Mesendoderm (in vitro differentiated cells): Measurements from ENCODE around the gene UBE2QL1.
A peak's percentile ranks its signal among the peaks of the same experiment; 100 is the strongest.

Source experiments
- DNase-seq: peaks from one replicate; pipeline ENCODE4 v3.0.0; 2013
- H2AK5ac ChIP-seq: 2 replicates; pipeline ENCODE4 v1.6.1; 2013; ENCODE audit warnings: low read length, inconsistent platforms
- H2BK120ac ChIP-seq: 2 replicates; pipeline ENCODE4 v1.6.1; 2013; ENCODE audit warnings: low read depth, mild to moderate bottlenecking, low read length, moderate library complexity, mixed read lengths
- H2BK15ac ChIP-seq: replicated peaks from 2 replicates; pipeline ENCODE4 v1.6.1; 2013; ENCODE audit warnings: low read depth, mild to moderate bottlenecking, moderate library complexity
- H2BK5ac ChIP-seq: 2 replicates; pipeline ENCODE4 v1.6.1; 2013; ENCODE audit warnings: low read length, inconsistent platforms
- H3K18ac ChIP-seq: 2 replicates; pipeline ENCODE4 v1.6.1; 2013; ENCODE audit warnings: mild to moderate bottlenecking, low read length, mixed read lengths
- H3K23ac ChIP-seq: one replicate; pipeline ENCODE4 v1.6.1; 2013; ENCODE audit warnings: low read length
- H3K27ac ChIP-seq: 2 replicates; pipeline ENCODE4 v1.5.1; 2013; ENCODE audit warnings: low read depth, mild to moderate bottlenecking, inconsistent platforms, low read length, moderate library complexity
- H3K27me3 ChIP-seq: 2 replicates; pipeline ENCODE4 v1.6.1; 2013; ENCODE audit warnings: low read length, control low read depth, mild to moderate bottlenecking, inconsistent platforms; ENCODE audit not compliant: insufficient read depth, poor library complexity
- H3K36me3 ChIP-seq: 2 replicates; pipeline ENCODE4 v1.6.1; 2013; ENCODE audit warnings: low read length, inconsistent platforms; ENCODE audit not compliant: control insufficient read depth, insufficient read depth
- H3K4ac ChIP-seq: one replicate; pipeline ENCODE4 v1.6.1; 2013; ENCODE audit warnings: low read depth, mild to moderate bottlenecking, low read length, moderate library complexity
- H3K4me1 ChIP-seq: 2 replicates; pipeline ENCODE4 v1.6.1; 2013; ENCODE audit warnings: low read depth, low read length, inconsistent platforms; ENCODE audit not compliant: control insufficient read depth
- H3K4me2 ChIP-seq: 2 replicates; pipeline ENCODE4 v1.6.1; 2013; ENCODE audit warnings: low read length
- H3K4me3 ChIP-seq: 2 replicates; pipeline ENCODE4 v1.5.1; 2013; ENCODE audit warnings: mild to moderate bottlenecking, low read length
- H3K56ac ChIP-seq: one replicate; pipeline ENCODE4 v1.6.1; 2013; ENCODE audit warnings: low read length
- H3K79me1 ChIP-seq: 2 replicates; pipeline ENCODE4 v1.6.1; 2013; ENCODE audit warnings: low read length, inconsistent platforms
- H3K79me2 ChIP-seq: 2 replicates; pipeline ENCODE4 v1.6.1; 2013; ENCODE audit warnings: mild to moderate bottlenecking, low read length; ENCODE audit not compliant: control insufficient read depth, insufficient read depth
- H3K9ac ChIP-seq: 2 replicates; pipeline ENCODE4 v1.6.1; 2013; ENCODE audit warnings: low read length, inconsistent platforms
- H4K5ac ChIP-seq: one replicate; pipeline ENCODE4 v1.6.1; 2013; ENCODE audit warnings: low read length
- H4K8ac ChIP-seq: one replicate; pipeline ENCODE4 v1.6.1; 2013; ENCODE audit warnings: low read depth, mild to moderate bottlenecking, control low read depth, low read length, moderate library complexity
- WGBS: extraction: QIAGEN DNeasy Blood & Tissue Kit; methylation state at CpG from one replicate; pipeline ENCODE4 v1.1.7; 2013; ENCODE audit warnings: low lambda C conversion rate, missing lambda C conversion rate; ENCODE audit not compliant: insufficient coverage; ENCODE audit errors: extremely low coverage; 5-methylcytosine and 5-hydroxymethylcytosine counted together

Gene UBE2QL1

DNA sequence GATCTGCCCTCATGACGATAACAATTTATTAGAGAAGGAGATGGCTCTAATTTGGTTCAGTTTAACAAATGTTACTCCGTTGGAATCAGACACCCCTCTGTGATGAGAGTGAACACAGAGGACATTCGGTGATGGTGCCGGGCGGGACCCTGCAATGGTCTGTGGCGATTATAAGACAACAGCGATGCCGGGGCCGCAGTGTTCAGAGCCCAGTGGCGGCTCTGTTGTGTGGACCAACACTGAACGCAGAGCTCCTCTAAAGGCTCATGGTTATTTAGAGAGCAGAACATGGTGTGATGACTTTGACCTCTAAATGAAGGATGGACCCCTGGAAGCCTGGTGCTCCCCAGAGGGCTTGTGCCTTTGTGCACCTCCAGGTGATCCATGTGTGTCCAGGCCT, 21.2 kb downstream of the UBE2QL1 start:
- H3K9ac ChIP-seq = no peak overlapping the region
- no peak overlapping the region for H3K4ac ChIP-seq
- no peak for DNase-seq
- no peak overlapping the region for H2BK5ac ChIP-seq
- H3K79me2 ChIP-seq = no peaks in the 10 kb centered on the region
- H3K23ac ChIP-seq = no peak overlapping the region
- H2AK5ac ChIP-seq = no peak overlapping the region
- no peak overlapping the region for H3K18ac ChIP-seq
- no peak overlapping the region for H3K27ac ChIP-seq
- H4K5ac ChIP-seq = no peak overlapping the region
- no peak overlapping the region for H3K56ac ChIP-seq
- no peak overlapping the region for H2BK120ac ChIP-seq
- WGBS = no CpG with 5 or more reads among the region's 11 CpGs
- no peak overlapping the region for H4K8ac ChIP-seq
- no peaks in the 10 kb centered on the region for H3K4me1 ChIP-seq
- H3K79me1 ChIP-seq = no peaks in the 10 kb centered on the region
- H3K4me3 ChIP-seq = no peak overlapping the region
- no peaks in the 10 kb centered on the region for H3K36me3 ChIP-seq
- H3K27me3 ChIP-seq = no peaks in the 10 kb centered on the region
- no peak overlapping the region for H3K4me2 ChIP-seq
- no peak overlapping the region for H2BK15ac ChIP-seq

DNA sequence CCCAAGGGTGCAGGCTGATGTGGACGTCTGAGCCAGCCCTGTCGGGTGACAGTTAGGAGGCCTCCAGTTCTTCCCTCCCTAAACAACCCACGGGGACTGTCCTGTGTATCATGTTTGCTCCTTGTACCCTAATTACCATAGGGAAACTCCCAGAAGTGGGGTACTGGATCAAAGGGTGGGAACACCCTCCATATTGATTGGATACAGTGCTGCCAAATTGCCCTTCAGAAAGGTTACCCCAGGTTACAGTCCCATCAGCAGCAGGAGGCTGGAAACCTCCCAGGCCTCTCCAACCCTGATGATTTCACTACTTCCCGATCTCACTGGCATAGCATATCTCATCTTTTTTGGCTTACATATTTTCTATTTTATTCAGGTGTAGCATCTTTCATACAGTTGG, 22.0 kb downstream of the UBE2QL1 start:
- Histone ChIP-seq H3K36me3 (no peaks in the 10 kb centered on the region), H2BK15ac (no peak overlapping the region), H2AK5ac (no peak overlapping the region), H3K4me2 (no peak overlapping the region), H3K4ac (no peak overlapping the region), H3K4me1 (no peaks in the 10 kb centered on the region), H3K79me1 (no peaks in the 10 kb centered on the region), H3K79me2 (no peaks in the 10 kb centered on the region), H4K8ac (no peak overlapping the region), H3K18ac (no peak overlapping the region), H3K56ac (no peak overlapping the region), H3K23ac (no peak overlapping the region), H2BK5ac (no peak overlapping the region), H2BK120ac (no peak overlapping the region), H3K9ac (no peak overlapping the region), H4K5ac (no peak overlapping the region), H3K27me3 (no peaks in the 10 kb centered on the region), H3K27ac (no peak overlapping the region), H3K4me3 (no peak overlapping the region)
- no peak for DNase-seq
- WGBS = no CpG with 5 or more reads among the region's 4 CpGs

DNA sequence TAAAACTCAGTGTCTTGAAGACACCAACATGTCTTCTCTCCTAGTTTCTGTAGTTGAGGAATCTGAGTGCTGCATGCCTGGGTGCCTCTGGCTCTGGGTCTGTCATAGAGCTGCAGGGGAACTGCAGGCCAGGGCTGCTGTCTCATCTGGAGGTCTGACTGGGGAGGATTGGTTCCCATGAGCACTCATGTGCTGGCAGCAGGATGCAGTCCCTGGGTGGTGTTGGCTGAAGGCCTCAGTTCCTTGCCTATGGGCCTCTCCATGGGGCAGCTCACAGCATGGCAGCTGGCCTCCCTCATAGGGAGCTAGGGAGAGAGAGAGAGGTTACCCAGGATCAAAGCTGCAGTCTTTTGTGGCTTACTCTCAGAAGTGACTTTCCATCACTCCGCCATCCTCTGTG, 22.6 kb downstream of the UBE2QL1 start:
- Histone ChIP-seq H2BK5ac (no peak overlapping the region), H3K27ac (no peak overlapping the region), H2BK15ac (no peak overlapping the region), H3K23ac (no peak overlapping the region), H3K56ac (no peak overlapping the region), H3K4me3 (no peak overlapping the region), H4K8ac (no peak overlapping the region), H3K27me3 (no peaks in the 10 kb centered on the region), H3K9ac (no peak overlapping the region), H3K79me2 (no peaks in the 10 kb centered on the region), H3K4me1 (no peaks in the 10 kb centered on the region), H3K79me1 (no peaks in the 10 kb centered on the region), H3K4ac (no peak overlapping the region), H2BK120ac (no peak overlapping the region), H3K18ac (no peak overlapping the region), H4K5ac (no peak overlapping the region), H3K4me2 (no peak overlapping the region), H3K36me3 (no peaks in the 10 kb centered on the region), H2AK5ac (no peak overlapping the region)
- no peak for DNase-seq
- WGBS = no CpG with 5 or more reads among the region's 1 CpG

DNA sequence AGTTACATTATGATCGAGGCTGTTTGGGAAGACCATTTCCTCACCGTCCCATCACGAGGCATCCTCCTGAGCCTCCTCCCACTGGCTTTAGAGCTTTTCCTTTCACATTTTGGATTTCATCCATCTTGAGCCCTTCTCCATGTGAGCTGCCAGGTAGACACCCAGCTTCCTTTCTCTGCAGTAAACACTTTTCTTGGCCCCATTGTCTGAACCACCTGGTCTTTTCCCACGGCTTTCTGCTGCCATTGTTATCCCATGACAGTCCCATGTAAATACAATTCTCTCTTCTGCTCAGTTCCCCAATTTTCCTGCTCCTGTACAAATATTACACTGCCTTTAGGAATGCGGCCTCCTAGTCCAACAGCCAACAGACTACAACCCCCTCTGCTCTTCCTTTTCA, 24.1 kb downstream of the UBE2QL1 start:
- no peak overlapping the region for H3K4me3 ChIP-seq
- no peak overlapping the region for H4K8ac ChIP-seq
- no peak for DNase-seq
- H3K56ac ChIP-seq = no peak overlapping the region
- H3K79me1 ChIP-seq = no peaks in the 10 kb centered on the region
- no peak overlapping the region for H4K5ac ChIP-seq
- no peak overlapping the region for H3K23ac ChIP-seq
- H3K4me2 ChIP-seq = no peak overlapping the region
- H3K9ac ChIP-seq = no peak overlapping the region
- H3K4me1 ChIP-seq = no peaks in the 10 kb centered on the region
- H2AK5ac ChIP-seq = no peak overlapping the region
- H3K4ac ChIP-seq = no peak overlapping the region
- H2BK120ac ChIP-seq = no peak overlapping the region
- no peaks in the 10 kb centered on the region for H3K36me3 ChIP-seq
- no peaks in the 10 kb centered on the region for H3K27me3 ChIP-seq
- H3K79me2 ChIP-seq = no peaks in the 10 kb centered on the region
- no peak overlapping the region for H3K27ac ChIP-seq
- no peak overlapping the region for H3K18ac ChIP-seq
- H2BK5ac ChIP-seq = no peak overlapping the region
- no peak overlapping the region for H2BK15ac ChIP-seq
- WGBS = no CpG with 5 or more reads among the region's 5 CpGs

DNA sequence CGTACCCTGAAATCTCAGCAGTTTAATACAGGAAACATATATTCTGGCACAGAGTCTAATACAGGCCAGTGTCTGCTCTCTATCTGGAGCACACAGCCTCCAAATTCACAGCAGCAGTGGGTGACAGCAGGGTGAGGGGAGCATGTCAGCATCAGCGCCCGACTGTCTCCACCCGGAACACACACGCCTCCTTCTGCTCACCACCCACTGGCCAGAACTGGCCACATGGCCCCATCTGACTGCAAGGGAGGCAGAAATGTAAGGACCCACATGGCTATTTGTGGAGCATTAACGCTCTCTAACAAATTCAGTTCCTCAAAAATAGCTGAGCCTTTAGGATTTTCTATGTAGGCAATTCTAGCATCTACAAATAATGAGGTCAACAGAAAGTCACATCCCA, 24.6 kb downstream of the UBE2QL1 start:
- H2AK5ac ChIP-seq = no peak overlapping the region
- H2BK15ac ChIP-seq = no peak overlapping the region
- H2BK120ac ChIP-seq = no peak overlapping the region
- H3K27ac ChIP-seq = no peak overlapping the region
- no peak for DNase-seq
- no peak overlapping the region for H3K4ac ChIP-seq
- no peaks in the 10 kb centered on the region for H3K36me3 ChIP-seq
- no peak overlapping the region for H4K8ac ChIP-seq
- no CpG with 5 or more reads among the region's 6 CpGs for WGBS
- no peaks in the 10 kb centered on the region for H3K27me3 ChIP-seq
- H3K79me2 ChIP-seq = no peaks in the 10 kb centered on the region
- H3K4me3 ChIP-seq = no peak overlapping the region
- no peak overlapping the region for H3K18ac ChIP-seq
- no peak overlapping the region for H3K23ac ChIP-seq
- no peaks in the 10 kb centered on the region for H3K79me1 ChIP-seq
- H2BK5ac ChIP-seq = no peak overlapping the region
- no peaks in the 10 kb centered on the region for H3K4me1 ChIP-seq
- no peak overlapping the region for H3K56ac ChIP-seq
- no peak overlapping the region for H4K5ac ChIP-seq
- H3K9ac ChIP-seq = no peak overlapping the region
- no peak overlapping the region for H3K4me2 ChIP-seq

DNA sequence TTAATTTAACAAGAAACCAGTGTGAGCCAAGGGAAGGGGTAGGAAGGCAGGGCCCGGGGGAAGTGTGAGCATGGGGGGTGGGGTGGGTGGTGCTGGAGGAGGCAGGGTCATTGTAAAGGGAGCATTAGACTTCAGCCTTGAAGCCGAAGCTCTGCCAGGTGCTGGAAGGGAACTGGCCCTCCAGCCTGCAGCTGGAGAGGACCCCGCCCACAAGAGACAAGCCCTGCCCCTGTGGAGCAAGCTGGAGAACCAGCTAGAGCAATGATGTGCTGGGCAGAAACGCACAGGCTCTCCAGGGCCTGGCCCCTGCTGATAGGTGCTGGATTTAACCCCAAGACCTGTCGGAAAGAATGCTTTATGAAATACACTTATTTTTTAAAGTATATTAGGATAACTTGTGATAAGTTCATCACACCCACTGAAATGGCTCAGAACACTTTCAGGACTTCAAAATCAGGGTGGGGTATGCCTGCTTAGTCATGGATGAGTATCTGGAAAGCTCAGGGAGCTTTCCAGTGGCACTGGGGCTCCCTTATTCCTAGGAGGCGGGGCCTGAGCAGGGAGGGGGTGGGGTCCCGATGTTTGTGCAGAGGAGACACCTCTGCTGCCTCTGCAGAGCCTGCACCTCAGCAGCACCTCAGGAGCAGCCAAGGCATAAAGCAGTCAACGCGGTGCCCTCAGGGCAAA, 27.1 kb downstream of the UBE2QL1 start:
- H3K56ac ChIP-seq = no peak overlapping the region
- WGBS = no CpG with 5 or more reads among the region's 9 CpGs
- H3K79me2 ChIP-seq = no peaks in the 10 kb centered on the region
- H3K4me1 ChIP-seq = no peaks in the 10 kb centered on the region
- H3K4me3 ChIP-seq = no peak overlapping the region
- no peak overlapping the region for H3K18ac ChIP-seq
- H4K8ac ChIP-seq = no peak overlapping the region
- H3K27me3 ChIP-seq = no peaks in the 10 kb centered on the region
- H3K79me1 ChIP-seq = no peaks in the 10 kb centered on the region
- DNase-seq = peak; percentile 63
- no peak overlapping the region for H3K4me2 ChIP-seq
- no peak overlapping the region for H3K27ac ChIP-seq
- no peak overlapping the region for H3K4ac ChIP-seq
- no peak overlapping the region for H4K5ac ChIP-seq
- no peak overlapping the region for H3K23ac ChIP-seq
- no peak overlapping the region for H2BK15ac ChIP-seq
- no peak overlapping the region for H3K9ac ChIP-seq
- H3K36me3 ChIP-seq = no peaks in the 10 kb centered on the region
- H2AK5ac ChIP-seq = no peak overlapping the region
- H2BK120ac ChIP-seq = no peak overlapping the region
- no peak overlapping the region for H2BK5ac ChIP-seq
